AG09309 (cell line): Measurements from ENCODE around the gene IL24.

Experiments used
- DNase-seq: peaks from one replicate; pipeline ENCODE4 v3.0.0-alpha.2; 2010; ENCODE audit warnings: low read depth
- H3K4me3 ChIP-seq: 2 replicates; pipeline ENCODE4 v1.5.1; 2011; ENCODE audit warnings: mild to moderate bottlenecking, low read depth, low read length, moderate library complexity; ENCODE audit not compliant: control insufficient read depth
- TF ChIP-seq, protein P1 (sequence below): IDR thresholded peaks from 2 replicates; pipeline ENCODE4 v1.5.1; 2011; ENCODE audit warnings: mild to moderate bottlenecking, low read depth, low read length, inconsistent platforms; ENCODE audit not compliant: insufficient read depth, control insufficient read depth; ENCODE audit errors: missing control alignments

IL24 gene

GRCh38 chr1:206939131-206939530 lies 41.9 kb downstream of the IL24 start:
- TF ChIP-seq, protein P1, sequence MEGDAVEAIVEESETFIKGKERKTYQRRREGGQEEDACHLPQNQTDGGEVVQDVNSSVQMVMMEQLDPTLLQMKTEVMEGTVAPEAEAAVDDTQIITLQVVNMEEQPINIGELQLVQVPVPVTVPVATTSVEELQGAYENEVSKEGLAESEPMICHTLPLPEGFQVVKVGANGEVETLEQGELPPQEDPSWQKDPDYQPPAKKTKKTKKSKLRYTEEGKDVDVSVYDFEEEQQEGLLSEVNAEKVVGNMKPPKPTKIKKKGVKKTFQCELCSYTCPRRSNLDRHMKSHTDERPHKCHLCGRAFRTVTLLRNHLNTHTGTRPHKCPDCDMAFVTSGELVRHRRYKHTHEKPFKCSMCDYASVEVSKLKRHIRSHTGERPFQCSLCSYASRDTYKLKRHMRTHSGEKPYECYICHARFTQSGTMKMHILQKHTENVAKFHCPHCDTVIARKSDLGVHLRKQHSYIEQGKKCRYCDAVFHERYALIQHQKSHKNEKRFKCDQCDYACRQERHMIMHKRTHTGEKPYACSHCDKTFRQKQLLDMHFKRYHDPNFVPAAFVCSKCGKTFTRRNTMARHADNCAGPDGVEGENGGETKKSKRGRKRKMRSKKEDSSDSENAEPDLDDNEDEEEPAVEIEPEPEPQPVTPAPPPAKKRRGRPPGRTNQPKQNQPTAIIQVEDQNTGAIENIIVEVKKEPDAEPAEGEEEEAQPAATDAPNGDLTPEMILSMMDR: no peak
- H3K4me3 ChIP-seq: no peak overlapping the region
- DNase-seq: no peak

GRCh38 chr1:206939841-206940587 lies 42.8 kb downstream of the IL24 start:
- DNase-seq: no peak
- TF ChIP-seq, protein P1: no peak
- no peak overlapping the region for H3K4me3 ChIP-seq

- no peak overlapping the region for H3K4me3 ChIP-seq
- no peak for DNase-seq
- TF ChIP-seq, protein P1: no peak
Measured at GRCh38 chr1:206940588-206940936, 43.3 kb downstream of the IL24 start.

DNA sequence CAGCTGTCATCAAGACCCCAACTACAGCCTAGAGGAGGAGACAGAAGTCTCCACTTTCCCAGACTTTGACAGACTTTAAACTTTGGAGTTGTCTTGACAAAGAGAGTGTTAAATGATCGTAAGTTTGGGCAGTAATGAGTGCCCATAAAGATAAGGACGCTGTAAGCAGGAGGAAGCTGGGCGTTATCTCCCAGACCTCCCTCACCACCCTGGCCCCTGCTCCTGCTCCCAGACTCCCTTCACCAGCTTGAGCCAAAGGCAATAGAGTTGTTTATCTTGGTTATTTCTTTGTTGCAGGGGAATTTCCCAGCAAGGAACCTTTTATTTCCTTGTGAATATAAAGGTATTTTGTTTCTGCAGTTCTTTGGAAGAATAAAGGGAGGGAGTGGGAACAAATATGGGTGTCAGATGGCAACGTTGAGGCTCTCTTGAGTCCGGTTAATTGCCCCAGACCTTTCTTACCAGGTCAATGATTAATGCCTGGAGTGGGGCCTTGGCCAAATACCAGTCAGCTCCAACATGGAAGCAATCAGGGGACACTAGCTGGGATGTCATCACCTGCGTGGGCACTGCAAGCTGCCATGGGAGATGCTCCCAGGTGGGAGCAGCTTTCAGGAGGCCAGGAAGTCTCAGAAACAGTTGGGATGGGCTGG lies 44.6 kb downstream of the IL24 start:
- TF ChIP-seq, protein P1: no peak
- no peak for DNase-seq
- H3K4me3 ChIP-seq: no peak overlapping the region

DNA sequence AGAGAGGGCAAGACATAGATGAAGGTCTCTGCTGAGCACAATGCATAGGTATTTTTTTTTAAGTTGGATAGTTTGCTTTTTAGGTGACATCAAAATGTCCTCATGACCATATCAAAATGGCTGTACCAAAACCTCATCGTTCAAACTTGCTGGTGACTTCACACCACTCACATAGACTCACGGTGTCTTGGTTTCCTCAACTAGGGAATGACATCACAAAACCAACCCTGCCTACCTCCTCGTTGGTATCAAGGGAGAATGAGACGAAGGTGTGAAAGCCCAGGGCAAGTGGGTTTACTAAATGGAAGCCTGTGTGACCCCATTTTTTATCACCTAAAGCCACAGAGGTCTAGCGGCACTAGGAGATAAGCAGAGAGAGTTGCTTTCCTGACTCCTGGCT lies 47.5 kb downstream of the IL24 start:
- no peak overlapping the region for H3K4me3 ChIP-seq
- DNase-seq: no peak
- TF ChIP-seq, protein P1: no peak

GRCh38 chr1:206945779-206946178 lies 48.5 kb downstream of the IL24 start:
- no peak overlapping the region for H3K4me3 ChIP-seq
- TF ChIP-seq, protein P1: no peak
- DNase-seq: no peak
